RWPE1 (cell line): ENCODE data around the gene WRNIP1.

ENCODE experiments used
- CTCF ChIA-PET: fragments of 350-600 bp; sonication (Branson Sonifier 250); formaldehyde crosslinking; extraction: SDS; loops from one replicate; lab custom pipeline; 2021; lab: Yijun Ruan, JAX
- POLR2A ChIA-PET: fragments of 400-600 bp; formaldehyde crosslinking; extraction: SDS; loops from one replicate; lab custom pipeline; 2020; ENCODE audit warnings: antibody characterized with exemption; ENCODE audit not compliant: low non-redundant PET; lab: Yijun Ruan, JAX
- DNase-seq: peaks from one replicate; pipeline ENCODE4 v3.0.0; 2012; ENCODE audit warnings: low spot score
- H3K27ac ChIP-seq: fragments of 450-650 bp; 2 replicates; pipeline ENCODE4 v1.5.1; 2017
- CTCF ChIP-seq: fragments of 450-650 bp; conservative IDR thresholded peaks from 2 replicates; pipeline ENCODE4 v1.5.1; 2017; ENCODE audit warnings: low read depth, mild to moderate bottlenecking

WRNIP1 gene

GRCh38 chr6:2819978-2820377 lies 54.8 kb downstream of the WRNIP1 start:
- no peak overlapping the region for H3K27ac ChIP-seq
- ChIA-PET CTCF (no interaction called here), POLR2A (no interaction called here)
- DNase-seq, result no peak
- TF ChIP-seq CTCF, result no peak

GRCh38 chr6:2820415-2820814 lies 55.2 kb downstream of the WRNIP1 start:
- ChIA-PET CTCF (no interaction called here), POLR2A (no interaction called here)
- no peak for DNase-seq
- no peak overlapping the region for H3K27ac ChIP-seq
- TF ChIP-seq CTCF, result no peak

GRCh38 chr6:2821554-2821953 lies 56.4 kb downstream of the WRNIP1 start:
- no peak overlapping the region for H3K27ac ChIP-seq
- TF ChIP-seq CTCF, result no peak
- POLR2A ChIA-PET, result no interaction called here
- DNase-seq, result no peak
- CTCF ChIA-PET, result no interaction called here

GRCh38 chr6:2823104-2823850 lies 58.1 kb downstream of the WRNIP1 start:
- CTCF ChIA-PET, result interaction anchor here (0.5 kb wide), 1 partner anchor 35 kb away, joined by 3 read pairs; no protein-coding TSS in a partner anchor
- POLR2A ChIA-PET, result no interaction called here
- H3K27ac ChIP-seq, result no peak overlapping the region
- no peak for DNase-seq
- no peak for TF ChIP-seq CTCF

GRCh38 chr6:2826131-2826530 lies 60.9 kb downstream of the WRNIP1 start:
- ChIA-PET POLR2A (no interaction called here), CTCF (interaction anchor here (0.5 to 1.1 kb wide), 2 partner anchors 11 to 20 kb away, joined by 3 read pairs; no protein-coding TSS in a partner anchor)
- no peak overlapping the region for H3K27ac ChIP-seq
- no peak for TF ChIP-seq CTCF
- no peak for DNase-seq

GRCh38 chr6:2827142-2827541 lies 61.9 kb downstream of the WRNIP1 start:
- CTCF ChIA-PET, result interaction anchor here (0.6 to 1.1 kb wide), 2 partner anchors 19 to 123 kb away, joined by 3 read pairs; no protein-coding TSS in a partner anchor
- no peak for TF ChIP-seq CTCF
- POLR2A ChIA-PET, result no interaction called here

More at GRCh38 chr6:2827142-2827541, 61.9 kb downstream of the WRNIP1 start:
- no peak for DNase-seq
- no peak overlapping the region for H3K27ac ChIP-seq
